ENCODE results near the gene TMED9. TPM values are rescaled to one million over a fixed set of nuclear protein-coding genes. Genes with fewer than 3 reads are reported as not detected.

TMED9 gene
- total RNA-seq, 1 experiment from 2014 or later, result 156 TPM

GRCh38 chr5:177591690-177592009, 353 bp upstream of the TMED9 start:
- Mint-ChIP-seq H3K4me3 (peak overlapping the region; percentile 96 to 100), H3K27ac (no peak overlapping the region), H3K4me1 (peaks cover 2 to 9% of the 10 kb centered on the region in 2 experiments; a peak in 3 of 4 replicates), H3K36me3 (ENCODE audit: insufficient read depth in 1 of 3, low read depth in 3 of 3) (peaks cover 23 to 39% (median 35%) of the 10 kb centered on the region in 3 experiments), H3K27me3 (ENCODE audit: low read depth) (peaks cover 22% of the 10 kb centered on the region), H3K9me3 (no peaks in the 10 kb centered on the region; a peak in 1 of 5 replicates)
- TF ChIP-seq, protein P1, sequence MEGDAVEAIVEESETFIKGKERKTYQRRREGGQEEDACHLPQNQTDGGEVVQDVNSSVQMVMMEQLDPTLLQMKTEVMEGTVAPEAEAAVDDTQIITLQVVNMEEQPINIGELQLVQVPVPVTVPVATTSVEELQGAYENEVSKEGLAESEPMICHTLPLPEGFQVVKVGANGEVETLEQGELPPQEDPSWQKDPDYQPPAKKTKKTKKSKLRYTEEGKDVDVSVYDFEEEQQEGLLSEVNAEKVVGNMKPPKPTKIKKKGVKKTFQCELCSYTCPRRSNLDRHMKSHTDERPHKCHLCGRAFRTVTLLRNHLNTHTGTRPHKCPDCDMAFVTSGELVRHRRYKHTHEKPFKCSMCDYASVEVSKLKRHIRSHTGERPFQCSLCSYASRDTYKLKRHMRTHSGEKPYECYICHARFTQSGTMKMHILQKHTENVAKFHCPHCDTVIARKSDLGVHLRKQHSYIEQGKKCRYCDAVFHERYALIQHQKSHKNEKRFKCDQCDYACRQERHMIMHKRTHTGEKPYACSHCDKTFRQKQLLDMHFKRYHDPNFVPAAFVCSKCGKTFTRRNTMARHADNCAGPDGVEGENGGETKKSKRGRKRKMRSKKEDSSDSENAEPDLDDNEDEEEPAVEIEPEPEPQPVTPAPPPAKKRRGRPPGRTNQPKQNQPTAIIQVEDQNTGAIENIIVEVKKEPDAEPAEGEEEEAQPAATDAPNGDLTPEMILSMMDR (conservative IDR thresholded peaks at IDR 0.05), result no peak
- Histone ChIP-seq H3K27ac (ENCODE audit: insufficient read length, low read depth, low read length) (no peak overlapping the region), H4K91ac (ENCODE audit: insufficient read length, low read depth, low read length) (no peak overlapping the region), H3K14ac (ENCODE audit: insufficient read depth, low read length) (no peak overlapping the region), H3K4me2 (ENCODE audit: insufficient read depth, insufficient read length, low read length) (peak overlapping the region; percentile 83), H2AFZ (ENCODE audit: low read length) (peak overlapping the region; percentile 98), H3K4ac (ENCODE audit: low read depth, low read length) (no peak overlapping the region), H3K79me2 (ENCODE audit: insufficient read depth, low read length) (no peaks in the 10 kb centered on the region), H4K8ac (replicated peaks; ENCODE audit: insufficient read length, low read depth, low read length) (no peak overlapping the region), H3K27me3 (ENCODE audit: insufficient read depth, low read length) (no peaks in the 10 kb centered on the region; the same call in 1 of the 2 replicates), H2BK12ac (ENCODE audit: insufficient read length, low read depth, low read length) (no peak overlapping the region), H2BK5ac (ENCODE audit: insufficient read length, low read length) (no peak overlapping the region), H4K5ac (ENCODE audit: insufficient read length, low read depth, low read length) (no peak overlapping the region), H3K18ac (ENCODE audit: insufficient read length, low read depth, low read length) (no peak overlapping the region), H3K56ac (ENCODE audit: insufficient read length, low read depth, low read length) (no peak overlapping the region), H2BK15ac (ENCODE audit: low read depth, low read length) (no peak overlapping the region), H2BK20ac (ENCODE audit: low read depth, low read length, poor library complexity, severe bottlenecking) (no peak overlapping the region), H4K20me1 (ENCODE audit: control insufficient read depth, insufficient read depth, insufficient read length) (no peaks in the 10 kb centered on the region), H3K4me1 (ENCODE audit: insufficient read depth, low read length) (no peaks in the 10 kb centered on the region), H3K23ac (ENCODE audit: insufficient read length, low read depth, low read length) (no peak overlapping the region), H3K9ac (ENCODE audit: extremely low read depth, insufficient read length, low read length) (peak overlapping the region; percentile 17), H3T11ph (ENCODE audit: low read length) (no peak overlapping the region), H2AK5ac (ENCODE audit: insufficient read length, low read length) (no peak overlapping the region), H3K79me1 (ENCODE audit: insufficient read depth, low read depth, low read length, poor library complexity, severe bottlenecking) (no peaks in the 10 kb centered on the region), H2BK120ac (ENCODE audit: low read depth, low read length, poor library complexity, severe bottlenecking) (no peak overlapping the region), H3K23me2 (ENCODE audit: insufficient read length, low read depth, low read length, poor library complexity, severe bottlenecking) (peaks cover 6% of the 10 kb centered on the region), H3K9me3 (ENCODE audit: control insufficient read depth, low read depth, low read length) (no peaks in the 10 kb centered on the region)
- DNase-seq, result no peak
- WGBS (ENCODE audit: extremely low coverage, insufficient read length, low lambda C conversion rate), result no CpG with 5 or more reads among the region's 8 CpGs
